HG03103 (cell line): Measurements from ENCODE around the gene USP20.
"Not testable (repeated sequence)": the region's sequence is repeated elsewhere in the genome, so short reads cannot be mapped to it uniquely, and the experiment has no call there.

Experiments
- ATAC-seq: cut with Tn5 transposase; IDR thresholded peaks from one replicate; pipeline ENCODE4 v1.9.1; 2021; ENCODE audit warnings: low read depth; ENCODE audit not compliant: unreplicated experiment

Gene USP20

GRCh38 chr9:129835128-129835859, at the start of gene USP20, which contains the start of gene C9orf78:
USP20 (plus strand) TSS chr9:129835458; CDS start chr9:129852556, 17,098 bp downstream.
C9orf78 (minus strand) TSS chr9:129835275; CDS start chr9:129835221, 54 bp downstream.
- peak; percentile 92 for ATAC-seq

DNA sequence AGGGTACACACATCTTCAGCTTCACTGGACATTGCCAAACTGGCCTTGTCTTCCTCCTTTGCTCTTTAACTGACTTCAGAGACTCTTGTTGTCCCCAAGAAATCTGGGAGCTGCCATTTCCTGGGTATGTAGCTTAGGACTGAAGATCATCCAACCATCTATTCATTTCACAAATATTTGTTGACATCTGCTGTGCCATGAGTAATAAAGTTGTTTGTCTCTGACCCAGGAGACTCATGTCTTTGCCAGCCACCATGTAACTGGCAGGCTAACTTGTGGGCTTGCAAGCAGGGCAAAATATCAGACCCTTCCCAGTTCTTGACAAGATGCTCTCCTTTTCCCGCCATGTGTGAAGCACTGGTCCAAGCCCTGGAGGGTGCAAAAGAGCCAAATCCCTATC, 49.4 kb upstream of the USP20 start:
- ATAC-seq = no peak

GRCh38 chr9:129786481-129786880, 48.8 kb upstream of the USP20 start:
- ATAC-seq = no peak

DNA sequence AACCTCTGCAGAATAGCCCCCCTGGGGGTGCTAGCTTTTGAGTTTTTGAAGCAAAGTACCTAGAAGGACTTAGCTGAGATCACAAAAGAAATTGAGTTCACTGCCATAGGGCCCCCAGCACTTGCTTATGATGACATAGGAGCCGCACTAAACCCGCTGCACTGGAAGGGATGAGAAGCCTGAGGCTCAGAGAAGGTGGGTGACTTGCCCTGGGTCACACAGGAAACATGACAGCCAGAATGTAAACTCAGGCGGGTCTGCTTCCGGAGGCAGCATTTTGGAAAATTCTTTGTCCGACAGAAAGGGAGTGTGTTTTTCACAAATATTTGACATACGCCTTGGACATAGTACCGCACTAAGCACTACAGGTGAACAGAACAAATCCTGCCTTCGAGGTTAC, 40.7 kb upstream of the USP20 start:
- no peak for ATAC-seq

GRCh38 chr9:129796029-129796428, 39.2 kb upstream of the USP20 start:
- not testable (repeated sequence) for ATAC-seq

- ATAC-seq = no peak
Measured at GRCh38 chr9:129798973-129799372, 36.3 kb upstream of the USP20 start.

- ATAC-seq = no peak
Measured at GRCh38 chr9:129801504-129801903, 33.8 kb upstream of the USP20 start.

DNA sequence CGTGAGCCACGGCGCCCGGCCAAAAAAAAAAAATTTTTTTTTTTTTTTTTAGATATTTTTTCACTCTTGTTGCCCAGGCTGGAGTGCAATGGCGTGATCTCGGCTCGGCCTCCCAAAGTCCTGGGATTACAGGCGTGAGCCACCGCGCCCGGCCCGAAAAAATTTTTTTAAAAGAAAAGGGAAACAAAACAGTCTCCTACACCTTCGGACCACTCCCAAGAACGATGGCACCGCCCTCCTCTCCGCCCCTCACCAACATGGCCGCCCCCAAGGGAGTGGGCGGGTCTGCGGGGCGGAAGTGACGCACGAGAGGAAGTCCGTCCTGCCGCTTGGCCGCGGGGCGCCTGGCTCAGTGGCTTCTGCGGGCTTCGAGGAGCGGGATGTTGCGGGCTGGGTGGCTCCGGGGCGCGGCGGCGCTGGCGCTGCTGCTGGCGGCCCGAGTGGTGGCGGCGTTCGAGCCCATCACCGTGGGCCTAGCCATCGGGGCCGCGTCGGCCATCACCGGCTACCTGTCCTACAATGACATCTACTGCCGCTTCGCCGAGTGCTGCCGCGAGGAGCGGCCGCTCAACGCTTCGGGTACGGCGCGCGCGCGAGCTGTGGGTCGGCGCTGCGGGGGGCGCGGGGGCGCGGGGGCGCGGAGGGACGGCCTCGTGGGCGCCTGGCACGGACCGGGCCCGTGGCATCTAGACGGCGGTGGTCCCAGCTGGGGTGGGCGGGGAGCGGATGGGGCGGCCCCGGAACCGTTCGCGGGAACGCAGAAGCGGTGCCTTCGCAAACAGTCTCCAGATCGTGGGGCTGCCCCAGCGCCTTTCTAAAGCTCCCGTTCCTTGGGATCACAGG, 32.2 kb upstream of the USP20 start, which contains the start of gene TOR1B:
TOR1B (plus strand) TSS at position 352 of the 843 bp plus-strand sequence; CDS start at position 381, 29 bp downstream.
- peak; percentile 90 for ATAC-seq

DNA sequence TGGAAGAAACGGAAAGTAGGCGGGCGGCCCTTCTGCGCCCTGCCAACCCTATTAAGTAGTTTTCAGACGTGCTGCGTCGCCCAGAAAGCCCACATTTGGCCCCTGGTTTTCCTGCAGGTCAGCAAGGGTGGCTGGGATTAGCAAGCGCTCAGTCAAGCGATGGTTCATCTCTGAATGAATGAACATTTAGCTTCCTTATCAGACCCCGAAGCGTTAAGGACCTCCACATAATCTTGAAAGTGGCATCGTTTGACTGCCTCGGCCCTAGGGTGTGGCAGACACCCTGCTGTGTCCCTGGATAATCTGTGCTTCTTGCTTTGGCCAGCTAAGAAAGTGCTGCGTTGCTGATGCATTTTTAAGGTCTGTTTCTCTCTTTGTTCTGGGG, 31.6 kb upstream of the USP20 start:
- no peak for ATAC-seq

DNA sequence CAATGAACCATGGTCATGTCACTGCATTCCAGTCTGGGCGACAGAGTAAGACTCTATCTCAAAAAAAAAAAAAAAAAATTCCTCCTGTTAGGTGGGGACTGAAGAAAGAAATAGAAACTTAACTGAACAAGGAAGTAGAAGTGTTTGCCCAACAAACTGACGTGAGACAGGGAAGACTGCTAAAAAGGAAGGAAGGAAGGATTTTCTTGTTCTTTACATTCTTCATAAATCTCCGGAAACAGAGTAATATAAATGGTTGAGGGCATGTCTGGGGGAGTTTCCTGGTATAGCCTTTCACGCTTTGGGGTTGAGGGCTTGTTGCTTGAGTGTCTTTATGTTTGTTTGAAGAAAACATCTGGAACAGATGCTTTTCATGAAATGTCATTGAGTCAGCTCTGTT, 29.2 kb upstream of the USP20 start:
- no peak for ATAC-seq

- ATAC-seq = no peak
Measured at GRCh38 chr9:129809346-129809745, 25.9 kb upstream of the USP20 start.

GRCh38 chr9:129810116-129810515, 25.1 kb upstream of the USP20 start:
- ATAC-seq = no peak

GRCh38 chr9:129810788-129811187, 24.5 kb upstream of the USP20 start:
- no peak for ATAC-seq

DNA sequence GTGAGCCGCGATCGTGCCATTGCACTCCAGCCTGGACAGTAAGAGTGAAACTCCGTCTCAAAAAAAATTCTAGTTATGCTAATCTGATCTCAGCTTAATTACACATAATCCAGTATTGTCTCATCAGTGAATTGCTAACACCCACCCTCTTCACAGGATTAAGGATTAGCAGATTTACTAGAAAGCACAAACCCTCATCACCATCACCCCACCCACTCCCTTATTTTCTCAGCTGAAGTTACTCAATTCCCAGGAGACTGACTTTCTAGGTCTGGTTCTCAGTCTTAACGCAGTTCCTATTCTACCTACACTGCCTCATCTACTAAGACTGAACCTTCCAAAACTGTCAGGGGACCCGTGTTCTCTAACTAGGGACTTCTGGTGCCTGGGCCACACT, 23.3 kb upstream of the USP20 start:
- no peak for ATAC-seq

- ATAC-seq = no peak
Measured at GRCh38 chr9:129812385-129812784, 22.9 kb upstream of the USP20 start.

DNA sequence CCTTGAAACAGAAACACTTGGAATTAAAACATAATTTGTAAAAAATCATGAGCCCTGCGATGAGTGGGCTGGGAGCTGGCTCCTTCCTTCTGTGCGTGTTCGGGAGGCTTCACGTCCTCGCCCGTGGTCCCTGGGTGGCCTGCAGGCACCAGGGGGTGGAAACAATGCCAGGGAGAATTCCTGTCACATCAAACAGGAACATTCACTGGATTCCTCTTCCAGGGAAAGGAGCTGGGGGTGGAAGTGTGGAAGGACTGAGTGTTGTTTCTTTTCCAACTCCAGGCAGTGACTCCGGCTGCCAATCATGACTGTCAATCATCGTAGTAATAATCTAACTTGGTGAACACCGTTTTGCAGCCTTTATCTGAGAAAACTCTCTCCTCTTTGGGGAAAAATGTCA, 21.6 kb upstream of the USP20 start:
- ATAC-seq = no peak

- ATAC-seq = no peak
Measured at GRCh38 chr9:129814432-129815223, 20.6 kb upstream of the USP20 start.

- no peak for ATAC-seq
Measured at GRCh38 chr9:129815278-129815677, 20.0 kb upstream of the USP20 start.

GRCh38 chr9:129816501-129817435, 18.5 kb upstream of the USP20 start:
- no peak for ATAC-seq
